A549 (cell line): ENCODE results near the gene NNT.

Source experiments
- ATOH8 ChIP-seq: fragments of 250-450 bp; sonication (Bioruptor Pico); IDR thresholded peaks from 2 replicates; pipeline ENCODE4 v1.5.0; 2020; ENCODE audit warnings: low read depth, mild to moderate bottlenecking, moderate library complexity
- BHLHE40 ChIP-seq: IDR thresholded peaks from 2 replicates; pipeline ENCODE4 v1.6.1; 2012; ENCODE audit warnings: low read depth, low read length, inconsistent platforms
- CEBPB ChIP-seq, 2 experiments: fragments of >200 bp in 1 of 2; sonication (Bioruptor Twin) in 1 of 2; formaldehyde crosslinking in 1 of 2; IDR thresholded peaks; 2 replicates each; pipeline ENCODE4 v1.6.1; 2012 to 2016
- CHD4 ChIP-seq: fragments of 200-600 bp; sonication (generic); IDR thresholded peaks from 2 replicates; pipeline ENCODE4 v1.6.1; 2016; ENCODE audit warnings: antibody characterized with exemption, mild to moderate bottlenecking, borderline replicate concordance
- CTCF ChIP-seq: fragments of >200 bp; sonication (Bioruptor Twin); formaldehyde crosslinking; IDR thresholded peaks from 3 replicates; pipeline ENCODE4 v1.5.1; 2016
- E2F6 ChIP-seq: IDR thresholded peaks from 2 replicates; pipeline ENCODE4 v1.6.1; 2012; ENCODE audit warnings: low read depth, borderline replicate concordance
- GATA3 ChIP-seq: IDR thresholded peaks from 2 replicates; pipeline ENCODE4 v1.6.1; 2012; ENCODE audit warnings: borderline replicate concordance
- HES2 ChIP-seq: fragments of >200 bp; sonication (Bioruptor Twin); formaldehyde crosslinking; IDR thresholded peaks from 2 replicates; pipeline ENCODE4 v1.6.1; 2016
- NPAS2 ChIP-seq: fragments of 250-450 bp; sonication (Bioruptor Pico); IDR thresholded peaks from 2 replicates; pipeline ENCODE4 v1.8.0; 2022; ENCODE audit warnings: mild to moderate bottlenecking, moderate library complexity, borderline replicate concordance
- POLR2A ChIP-seq: IDR thresholded peaks from 2 replicates; pipeline ENCODE4 v1.6.1; 2012; ENCODE audit warnings: mild to moderate bottlenecking, low read length
- REST ChIP-seq: fragments of 200-600 bp; sonication (generic); IDR thresholded peaks from 2 replicates; pipeline ENCODE4 v1.6.1; 2016; ENCODE audit warnings: antibody characterized with exemption, mild to moderate bottlenecking, moderate library complexity
- RFX5 ChIP-seq: fragments of 450-650 bp; IDR thresholded peaks from 2 replicates; pipeline ENCODE4 v1.7.1; 2014; ENCODE audit warnings: antibody characterized with exemption, mild to moderate bottlenecking, moderate library complexity
- RNF2 ChIP-seq: fragments of 200-600 bp; sonication (generic); IDR thresholded peaks from 2 replicates; pipeline ENCODE4 v1.6.1; 2016; ENCODE audit warnings: low read depth, mild to moderate bottlenecking, antibody characterized with exemption, moderate library complexity, borderline replicate concordance
- TP53 ChIP-seq: fragments of 250-450 bp; sonication (Bioruptor Pico); IDR thresholded peaks from 2 replicates; pipeline ENCODE4 v1.5.0; 2021; ENCODE audit warnings: mild to moderate bottlenecking, moderate library complexity

- TF ChIP-seq CTCF, result no peak
- no peak for TF ChIP-seq GATA3
- no peak for TF ChIP-seq ATOH8
- no peak for TF ChIP-seq REST
- no peak for TF ChIP-seq BHLHE40
- no peak for TF ChIP-seq NPAS2 (CRISPR knock-in tag)
- TF ChIP-seq CHD4, result no peak
- no peak for TF ChIP-seq E2F6
- TF ChIP-seq RFX5, result no peak
- no peak for TF ChIP-seq HES2
- TF ChIP-seq POLR2A, result no peak
- TF ChIP-seq RNF2, result no peak
- no peak for TF ChIP-seq CEBPB (IDR thresholded peaks at IDR 0.05)
- TF ChIP-seq TP53 (CRISPR knock-in tag), result no peak
These were observed 109.1 kb downstream of the NNT start for GRCh38 chr5:43712081-43712480.
